ENCODE results near the gene EFCAB6.

DNA sequence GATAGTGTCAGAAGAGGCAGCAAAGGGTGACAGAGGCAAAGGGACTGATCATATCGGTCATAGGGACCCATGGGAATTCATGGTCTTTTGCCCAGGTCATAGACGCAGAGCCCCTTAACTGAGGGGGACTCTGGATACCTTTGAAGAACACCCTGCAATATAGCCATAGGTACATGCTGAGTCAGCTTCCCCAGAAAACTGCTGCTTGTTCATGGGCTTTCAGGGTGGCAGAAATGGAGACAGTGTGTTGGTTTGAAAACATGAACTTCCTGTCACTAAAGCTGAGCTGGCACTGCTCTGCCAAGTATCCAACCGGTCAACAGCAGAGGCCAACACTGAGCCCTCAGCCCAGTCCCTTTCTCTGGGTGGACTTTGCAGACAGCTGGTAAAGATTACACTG, 114.2 kb downstream of the EFCAB6 start:
- no peak for TF ChIP-seq SIN3A (IDR thresholded peaks at IDR 0.05; ENCODE audit: borderline replicate concordance, insufficient read depth, low read depth, low read length)
- TF ChIP-seq, protein P1, sequence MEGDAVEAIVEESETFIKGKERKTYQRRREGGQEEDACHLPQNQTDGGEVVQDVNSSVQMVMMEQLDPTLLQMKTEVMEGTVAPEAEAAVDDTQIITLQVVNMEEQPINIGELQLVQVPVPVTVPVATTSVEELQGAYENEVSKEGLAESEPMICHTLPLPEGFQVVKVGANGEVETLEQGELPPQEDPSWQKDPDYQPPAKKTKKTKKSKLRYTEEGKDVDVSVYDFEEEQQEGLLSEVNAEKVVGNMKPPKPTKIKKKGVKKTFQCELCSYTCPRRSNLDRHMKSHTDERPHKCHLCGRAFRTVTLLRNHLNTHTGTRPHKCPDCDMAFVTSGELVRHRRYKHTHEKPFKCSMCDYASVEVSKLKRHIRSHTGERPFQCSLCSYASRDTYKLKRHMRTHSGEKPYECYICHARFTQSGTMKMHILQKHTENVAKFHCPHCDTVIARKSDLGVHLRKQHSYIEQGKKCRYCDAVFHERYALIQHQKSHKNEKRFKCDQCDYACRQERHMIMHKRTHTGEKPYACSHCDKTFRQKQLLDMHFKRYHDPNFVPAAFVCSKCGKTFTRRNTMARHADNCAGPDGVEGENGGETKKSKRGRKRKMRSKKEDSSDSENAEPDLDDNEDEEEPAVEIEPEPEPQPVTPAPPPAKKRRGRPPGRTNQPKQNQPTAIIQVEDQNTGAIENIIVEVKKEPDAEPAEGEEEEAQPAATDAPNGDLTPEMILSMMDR (IDR thresholded peaks at IDR 0.05), result no peak
- TF ChIP-seq POLR2AphosphoS5 (IDR thresholded peaks at IDR 0.05; ENCODE audit: low read depth, low read length), result no peak
- TF ChIP-seq, protein P2, sequence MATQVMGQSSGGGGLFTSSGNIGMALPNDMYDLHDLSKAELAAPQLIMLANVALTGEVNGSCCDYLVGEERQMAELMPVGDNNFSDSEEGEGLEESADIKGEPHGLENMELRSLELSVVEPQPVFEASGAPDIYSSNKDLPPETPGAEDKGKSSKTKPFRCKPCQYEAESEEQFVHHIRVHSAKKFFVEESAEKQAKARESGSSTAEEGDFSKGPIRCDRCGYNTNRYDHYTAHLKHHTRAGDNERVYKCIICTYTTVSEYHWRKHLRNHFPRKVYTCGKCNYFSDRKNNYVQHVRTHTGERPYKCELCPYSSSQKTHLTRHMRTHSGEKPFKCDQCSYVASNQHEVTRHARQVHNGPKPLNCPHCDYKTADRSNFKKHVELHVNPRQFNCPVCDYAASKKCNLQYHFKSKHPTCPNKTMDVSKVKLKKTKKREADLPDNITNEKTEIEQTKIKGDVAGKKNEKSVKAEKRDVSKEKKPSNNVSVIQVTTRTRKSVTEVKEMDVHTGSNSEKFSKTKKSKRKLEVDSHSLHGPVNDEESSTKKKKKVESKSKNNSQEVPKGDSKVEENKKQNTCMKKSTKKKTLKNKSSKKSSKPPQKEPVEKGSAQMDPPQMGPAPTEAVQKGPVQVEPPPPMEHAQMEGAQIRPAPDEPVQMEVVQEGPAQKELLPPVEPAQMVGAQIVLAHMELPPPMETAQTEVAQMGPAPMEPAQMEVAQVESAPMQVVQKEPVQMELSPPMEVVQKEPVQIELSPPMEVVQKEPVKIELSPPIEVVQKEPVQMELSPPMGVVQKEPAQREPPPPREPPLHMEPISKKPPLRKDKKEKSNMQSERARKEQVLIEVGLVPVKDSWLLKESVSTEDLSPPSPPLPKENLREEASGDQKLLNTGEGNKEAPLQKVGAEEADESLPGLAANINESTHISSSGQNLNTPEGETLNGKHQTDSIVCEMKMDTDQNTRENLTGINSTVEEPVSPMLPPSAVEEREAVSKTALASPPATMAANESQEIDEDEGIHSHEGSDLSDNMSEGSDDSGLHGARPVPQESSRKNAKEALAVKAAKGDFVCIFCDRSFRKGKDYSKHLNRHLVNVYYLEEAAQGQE (IDR thresholded peaks at IDR 0.05; ENCODE audit: insufficient read depth in 1 of 2, low read depth in 2 of 2, low read length in 1 of 2), result no peak
- no peak for TF ChIP-seq TCF7L2 (IDR thresholded peaks at IDR 0.05; ENCODE audit: low read depth, low read length)
